ENCODE data around the gene SLBP.

SLBP gene

DNA sequence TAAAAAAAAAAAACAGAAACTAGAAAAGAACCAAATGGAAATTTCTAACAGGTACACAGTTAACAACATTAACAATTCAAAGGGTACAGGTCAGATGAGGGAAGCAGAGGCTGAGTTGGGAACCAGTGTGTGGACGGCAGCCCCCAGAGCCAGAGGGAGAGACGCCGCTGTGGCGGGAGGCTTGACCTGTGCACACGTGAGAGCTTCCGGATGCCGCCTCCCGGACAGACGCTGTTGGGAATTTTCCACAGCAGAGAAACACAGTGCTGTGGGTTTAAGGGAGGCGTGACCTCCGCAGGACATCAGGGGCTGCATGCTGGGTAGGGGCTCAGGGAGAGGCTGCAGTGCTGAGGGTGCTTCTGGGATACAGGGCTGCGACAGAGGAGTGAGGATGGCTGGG lies 31.4 kb upstream of the SLBP start:
- H3K4me1 ChIP-seq (ENCODE audit: low read length), result peaks cover 4% of the 10 kb centered on the region
- H3K36me3 ChIP-seq (replicated peaks; ENCODE audit: low read depth, low read length), result peaks cover 42% of the 10 kb centered on the region
- H4K20me1 ChIP-seq (ENCODE audit: insufficient read depth, low read length), result no peaks in the 10 kb centered on the region
- no peak for TF ChIP-seq EZH2phosphoT487 (IDR thresholded peaks at IDR 0.05; ENCODE audit: low read depth)
- TF ChIP-seq, protein P1, sequence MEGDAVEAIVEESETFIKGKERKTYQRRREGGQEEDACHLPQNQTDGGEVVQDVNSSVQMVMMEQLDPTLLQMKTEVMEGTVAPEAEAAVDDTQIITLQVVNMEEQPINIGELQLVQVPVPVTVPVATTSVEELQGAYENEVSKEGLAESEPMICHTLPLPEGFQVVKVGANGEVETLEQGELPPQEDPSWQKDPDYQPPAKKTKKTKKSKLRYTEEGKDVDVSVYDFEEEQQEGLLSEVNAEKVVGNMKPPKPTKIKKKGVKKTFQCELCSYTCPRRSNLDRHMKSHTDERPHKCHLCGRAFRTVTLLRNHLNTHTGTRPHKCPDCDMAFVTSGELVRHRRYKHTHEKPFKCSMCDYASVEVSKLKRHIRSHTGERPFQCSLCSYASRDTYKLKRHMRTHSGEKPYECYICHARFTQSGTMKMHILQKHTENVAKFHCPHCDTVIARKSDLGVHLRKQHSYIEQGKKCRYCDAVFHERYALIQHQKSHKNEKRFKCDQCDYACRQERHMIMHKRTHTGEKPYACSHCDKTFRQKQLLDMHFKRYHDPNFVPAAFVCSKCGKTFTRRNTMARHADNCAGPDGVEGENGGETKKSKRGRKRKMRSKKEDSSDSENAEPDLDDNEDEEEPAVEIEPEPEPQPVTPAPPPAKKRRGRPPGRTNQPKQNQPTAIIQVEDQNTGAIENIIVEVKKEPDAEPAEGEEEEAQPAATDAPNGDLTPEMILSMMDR (IDR thresholded peaks at IDR 0.05; ENCODE audit: low read depth, low read length), result no peak
- H3K9ac ChIP-seq (ENCODE audit: low read length), result no peak overlapping the region
- peaks cover 2% of the 10 kb centered on the region; the same call in 1 of the 2 replicates for H3K9me3 ChIP-seq (ENCODE audit: insufficient read depth, low read length)
- no peak overlapping the region for H2AFZ ChIP-seq (ENCODE audit: low read depth, low read length)
- no peak overlapping the region for H3K27ac ChIP-seq (ENCODE audit: low read length)
- H3K27me3 ChIP-seq (ENCODE audit: low read depth, low read length), result no peaks in the 10 kb centered on the region
- no peaks in the 10 kb centered on the region for H3K79me2 ChIP-seq (ENCODE audit: low read length)
- H3K4me3 ChIP-seq (ENCODE audit: low read length), result no peak overlapping the region
- H3K4me2 ChIP-seq (ENCODE audit: low read length), result no peak overlapping the region

DNA sequence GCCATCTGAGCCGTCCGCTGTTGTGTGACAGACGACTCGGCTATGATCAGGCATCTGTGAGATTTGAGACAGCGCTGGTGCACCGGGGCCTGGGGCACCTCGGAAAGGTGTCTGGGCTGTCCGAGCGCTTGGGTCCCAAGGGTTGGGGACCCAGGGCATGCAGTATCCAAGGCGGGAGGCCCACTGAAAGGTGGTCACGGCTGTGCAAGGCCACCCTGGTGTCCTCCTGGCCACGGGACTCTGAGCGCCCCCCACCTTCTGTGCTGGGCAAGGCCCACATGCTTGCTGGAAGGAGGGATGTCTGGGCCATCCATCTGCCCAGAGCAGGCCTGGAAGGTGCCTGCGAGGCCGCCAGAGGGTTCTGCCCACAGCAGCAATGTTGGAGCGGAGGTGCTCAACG lies 29.1 kb upstream of the SLBP start:
- no peak overlapping the region for H3K4me2 ChIP-seq (ENCODE audit: low read length)
- no peaks in the 10 kb centered on the region for H4K20me1 ChIP-seq (ENCODE audit: insufficient read depth, low read length)
- no peak overlapping the region for H3K4me3 ChIP-seq (ENCODE audit: low read length)
- no peak overlapping the region for H2AFZ ChIP-seq (ENCODE audit: low read depth, low read length)
- TF ChIP-seq, protein P1 (IDR thresholded peaks at IDR 0.05; ENCODE audit: low read depth, low read length), result no peak
- TF ChIP-seq EZH2phosphoT487 (IDR thresholded peaks at IDR 0.05; ENCODE audit: low read depth), result no peak
- peaks cover 65% of the 10 kb centered on the region for H3K36me3 ChIP-seq (replicated peaks; ENCODE audit: low read depth, low read length)
- no peaks in the 10 kb centered on the region for H3K4me1 ChIP-seq (ENCODE audit: low read length)
- H3K79me2 ChIP-seq (ENCODE audit: low read length), result no peaks in the 10 kb centered on the region
- H3K9me3 ChIP-seq (ENCODE audit: insufficient read depth, low read length), result peaks cover 18% of the 10 kb centered on the region; the same call in 1 of the 2 replicates
- no peak overlapping the region for H3K27ac ChIP-seq (ENCODE audit: low read length)
- H3K9ac ChIP-seq (ENCODE audit: low read length), result no peak overlapping the region
- H3K27me3 ChIP-seq (ENCODE audit: low read depth, low read length), result no peaks in the 10 kb centered on the region

GRCh38 chr4:1740021-1740545 lies 28.0 kb upstream of the SLBP start:
- Histone ChIP-seq H3K4me1 (ENCODE audit: low read length) (no peaks in the 10 kb centered on the region), H3K27me3 (ENCODE audit: low read depth, low read length) (no peaks in the 10 kb centered on the region), H4K20me1 (ENCODE audit: insufficient read depth, low read length) (no peaks in the 10 kb centered on the region), H3K4me3 (ENCODE audit: low read length) (no peak overlapping the region), H3K9me3 (ENCODE audit: insufficient read depth, low read length) (peaks cover 18% of the 10 kb centered on the region; the same call in 1 of the 2 replicates), H2AFZ (ENCODE audit: low read depth, low read length) (no peak overlapping the region), H3K36me3 (replicated peaks; ENCODE audit: low read depth, low read length) (peaks cover 71% of the 10 kb centered on the region), H3K79me2 (ENCODE audit: low read length) (no peaks in the 10 kb centered on the region), H3K27ac (ENCODE audit: low read length) (no peak overlapping the region), H3K9ac (ENCODE audit: low read length) (no peak overlapping the region), H3K4me2 (ENCODE audit: low read length) (no peak overlapping the region)
- TF ChIP-seq, protein P1 (IDR thresholded peaks at IDR 0.05; ENCODE audit: low read depth, low read length), result no peak
- no peak for TF ChIP-seq EZH2phosphoT487 (IDR thresholded peaks at IDR 0.05; ENCODE audit: low read depth)

GRCh38 chr4:1739358-1739757 lies 27.2 kb upstream of the SLBP start:
- TF ChIP-seq, protein P1 (IDR thresholded peaks at IDR 0.05; ENCODE audit: low read depth, low read length), result no peak
- TF ChIP-seq EZH2phosphoT487 (IDR thresholded peaks at IDR 0.05; ENCODE audit: low read depth), result no peak
- Histone ChIP-seq H3K4me2 (ENCODE audit: low read length) (no peak overlapping the region), H2AFZ (ENCODE audit: low read depth, low read length) (no peak overlapping the region), H3K27ac (ENCODE audit: low read length) (no peak overlapping the region), H3K4me1 (ENCODE audit: low read length) (no peaks in the 10 kb centered on the region), H4K20me1 (ENCODE audit: insufficient read depth, low read length) (no peaks in the 10 kb centered on the region), H3K27me3 (ENCODE audit: low read depth, low read length) (no peaks in the 10 kb centered on the region), H3K9me3 (ENCODE audit: insufficient read depth, low read length) (peaks cover 18% of the 10 kb centered on the region; the same call in 1 of the 2 replicates), H3K36me3 (replicated peaks; ENCODE audit: low read depth, low read length) (peaks cover 74% of the 10 kb centered on the region), H3K9ac (ENCODE audit: low read length) (no peak overlapping the region), H3K79me2 (ENCODE audit: low read length) (no peaks in the 10 kb centered on the region), H3K4me3 (ENCODE audit: low read length) (no peak overlapping the region)

Measured in OCI-LY3 (cell line).